SH-SY5Y (cell line): ENCODE data around the gene COL27A1.

Experiments
- GATA2 ChIP-seq: IDR thresholded peaks from 2 replicates; pipeline ENCODE4 v1.6.1; 2011; ENCODE audit warnings: mild to moderate bottlenecking, low read depth, low read length
- GATA3 ChIP-seq: IDR thresholded peaks from 2 replicates; pipeline ENCODE4 v1.6.1; 2011; ENCODE audit warnings: low read depth, mild to moderate bottlenecking, low read length, moderate library complexity

COL27A1 gene

GRCh38 chr9:114233491-114234185 is 78.3 kb downstream of the COL27A1 start:
- TF ChIP-seq GATA3 (no peak), GATA2 (no peak)

GRCh38 chr9:114235033-114235661 is 79.8 kb downstream of the COL27A1 start:
- TF ChIP-seq GATA2, result no peak
- TF ChIP-seq GATA3, result no peak

- TF ChIP-seq GATA2 (no peak), GATA3 (no peak)
Measured at GRCh38 chr9:114236391-114237138, 81.2 kb downstream of the COL27A1 start.

- peak; percentile 41; the same call in 1 of the 2 replicates for TF ChIP-seq GATA2
- no peak for TF ChIP-seq GATA3
Measured at GRCh38 chr9:114237247-114237646, 81.9 kb downstream of the COL27A1 start.

GRCh38 chr9:114237781-114238180 is 82.4 kb downstream of the COL27A1 start:
- TF ChIP-seq GATA3 (no peak), GATA2 (no peak)

- TF ChIP-seq GATA2, result no peak
- TF ChIP-seq GATA3, result no peak
Measured at GRCh38 chr9:114238472-114238871, 83.1 kb downstream of the COL27A1 start.

- TF ChIP-seq GATA2 (peak; percentile 98), GATA3 (no peak; the same call in 1 of the 2 replicates)
Measured at GRCh38 chr9:114238891-114239875, 83.8 kb downstream of the COL27A1 start.

- TF ChIP-seq GATA2 (no peak), GATA3 (no peak)
Measured at GRCh38 chr9:114240216-114240615, 84.9 kb downstream of the COL27A1 start.

- no peak for TF ChIP-seq GATA3
- no peak for TF ChIP-seq GATA2
Measured at GRCh38 chr9:114240647-114241558, 85.6 kb downstream of the COL27A1 start.

GRCh38 chr9:114242837-114243236 is 87.5 kb downstream of the COL27A1 start:
- no peak for TF ChIP-seq GATA3
- no peak for TF ChIP-seq GATA2

- no peak for TF ChIP-seq GATA3
- TF ChIP-seq GATA2, result no peak
Measured at GRCh38 chr9:114243240-114243639, 87.9 kb downstream of the COL27A1 start.

GRCh38 chr9:114244570-114244969 is 89.2 kb downstream of the COL27A1 start:
- TF ChIP-seq GATA2 (no peak), GATA3 (no peak)

GRCh38 chr9:114246558-114246957 is 91.2 kb downstream of the COL27A1 start:
- no peak for TF ChIP-seq GATA2
- TF ChIP-seq GATA3, result no peak
